MM.1S (cell line): ENCODE results near the gene EBF3.

ENCODE experiments used
- DNase-seq: peaks from one replicate; pipeline ENCODE4 v3.0.0-alpha.2; 2015
- H2AFZ ChIP-seq: fragments of 300-600 bp; sonication (generic); 2 replicates; pipeline ENCODE4 v1.6.0; 2016; ENCODE audit warnings: antibody characterized with exemption, low read length
- H3F3A ChIP-seq: fragments of 300-600 bp; sonication (generic); 2 replicates; pipeline ENCODE4 v1.6.1; 2016; ENCODE audit warnings: mild to moderate bottlenecking, antibody characterized with exemption, low read length, moderate library complexity, mixed read lengths; ENCODE audit not compliant: insufficient read depth
- H3K27ac ChIP-seq: fragments of 300-600 bp; sonication (generic); 2 replicates; pipeline ENCODE4 v1.5.1; 2016; ENCODE audit warnings: mild to moderate bottlenecking, low read length
- H3K27me3 ChIP-seq: fragments of 300-600 bp; sonication (generic); replicated peaks from 2 replicates; pipeline ENCODE4 v1.6.0; 2016; ENCODE audit warnings: low read length; ENCODE audit not compliant: insufficient read depth
- H3K36me3 ChIP-seq: fragments of 300-600 bp; sonication (generic); replicated peaks from 2 replicates; pipeline ENCODE4 v1.6.1; 2016; ENCODE audit warnings: mild to moderate bottlenecking, low read length, mixed read lengths; ENCODE audit not compliant: insufficient read depth
- H3K4me1 ChIP-seq: fragments of 300-600 bp; sonication (generic); 2 replicates; pipeline ENCODE4 v1.6.1; 2016; ENCODE audit warnings: low read length, mixed read lengths
- H3K4me2 ChIP-seq: fragments of 300-600 bp; sonication (generic); 2 replicates; pipeline ENCODE4 v1.6.0; 2016; ENCODE audit warnings: low read depth, low read length
- H3K4me3 ChIP-seq: fragments of 300-600 bp; sonication (generic); 2 replicates; pipeline ENCODE4 v1.5.1; 2016; ENCODE audit warnings: low read length, mixed read lengths
- H3K79me2 ChIP-seq: fragments of 300-600 bp; sonication (generic); 2 replicates; pipeline ENCODE4 v1.6.1; 2016; ENCODE audit warnings: mixed run types, low read length, mixed read lengths
- H3K9ac ChIP-seq: fragments of 300-600 bp; sonication (generic); 2 replicates; pipeline ENCODE4 v1.6.1; 2016; ENCODE audit warnings: low read length, mixed read lengths
- H3K9me2 ChIP-seq: fragments of 300-600 bp; sonication (generic); replicated peaks from 2 replicates; pipeline ENCODE4 v1.6.1; 2016; ENCODE audit warnings: mild to moderate bottlenecking, low read length, mixed read lengths; ENCODE audit not compliant: insufficient read depth
- H3K9me3 ChIP-seq: fragments of 300-600 bp; sonication (generic); replicated peaks from 2 replicates; pipeline ENCODE4 v1.6.1; 2016; ENCODE audit warnings: mild to moderate bottlenecking, low read length, mixed read lengths; ENCODE audit not compliant: insufficient read depth
- H4K20me1 ChIP-seq: fragments of 300-600 bp; sonication (generic); 2 replicates; pipeline ENCODE4 v1.6.1; 2016; ENCODE audit warnings: mild to moderate bottlenecking, low read length, moderate library complexity, mixed read lengths; ENCODE audit not compliant: insufficient read depth
- CTCF ChIP-seq: fragments of 300-600 bp; sonication (generic); IDR thresholded peaks from 2 replicates; pipeline ENCODE4 v1.5.1; 2016; ENCODE audit warnings: antibody characterized with exemption, low read length, mixed read lengths
- EZH2 ChIP-seq: fragments of 300-600 bp; sonication (generic); optimal IDR thresholded peaks from 2 replicates; pipeline ENCODE3; 2017; ENCODE audit warnings: low read depth, mild to moderate bottlenecking, antibody characterized with exemption, low read length, mixed read lengths
- EZH2phosphoT487 ChIP-seq: fragments of 300-600 bp; sonication (generic); IDR thresholded peaks from 2 replicates; pipeline ENCODE4 v1.6.1; 2018; ENCODE audit warnings: antibody characterized with exemption, low read length

EBF3 gene

GRCh38 chr10:129893104-129894089, 70.7 kb downstream of the EBF3 start:
- no peak for DNase-seq
- Histone ChIP-seq H3K4me1 (no peaks in the 10 kb centered on the region), H4K20me1 (no peaks in the 10 kb centered on the region)

GRCh38 chr10:129892548-129893052, 71.5 kb downstream of the EBF3 start:
- Histone ChIP-seq H3K79me2 (no peaks in the 10 kb centered on the region), H2AFZ (no peak overlapping the region), H3F3A (no peaks in the 10 kb centered on the region), H3K4me3 (no peak overlapping the region), H3K27ac (no peak overlapping the region), H3K4me1 (no peaks in the 10 kb centered on the region), H3K9ac (no peak overlapping the region), H4K20me1 (no peaks in the 10 kb centered on the region), H3K9me3 (no peaks in the 10 kb centered on the region), H3K9me2 (no peaks in the 10 kb centered on the region), H3K4me2 (no peak overlapping the region), H3K27me3 (peaks cover 17% of the 10 kb centered on the region), H3K36me3 (no peaks in the 10 kb centered on the region)
- DNase-seq: no peak
- no peak for TF ChIP-seq CTCF
- no peak for TF ChIP-seq EZH2
- TF ChIP-seq EZH2phosphoT487: no peak

More at GRCh38 chr10:129893104-129894089, 70.7 kb downstream of the EBF3 start:
- Histone ChIP-seq H2AFZ (no peak overlapping the region), H3K27ac (no peak overlapping the region), H3K9me2 (no peaks in the 10 kb centered on the region), H3F3A (no peaks in the 10 kb centered on the region), H3K27me3 (peaks cover 17% of the 10 kb centered on the region), H3K4me2 (no peak overlapping the region), H3K9me3 (no peaks in the 10 kb centered on the region), H3K4me3 (no peak overlapping the region), H3K79me2 (no peaks in the 10 kb centered on the region), H3K9ac (no peak overlapping the region), H3K36me3 (no peaks in the 10 kb centered on the region)
- no peak for TF ChIP-seq EZH2phosphoT487

GRCh38 chr10:129891806-129892205, 72.3 kb downstream of the EBF3 start:
- H3K4me3 ChIP-seq: no peak overlapping the region
- no peaks in the 10 kb centered on the region for H3K9me2 ChIP-seq
- TF ChIP-seq EZH2phosphoT487: no peak
- no peak for TF ChIP-seq CTCF
- TF ChIP-seq EZH2: no peak
- H3K79me2 ChIP-seq: no peaks in the 10 kb centered on the region
- H3K4me2 ChIP-seq: no peak overlapping the region
- no peak for DNase-seq
- H3K4me1 ChIP-seq: no peaks in the 10 kb centered on the region
- H3K9me3 ChIP-seq: no peaks in the 10 kb centered on the region
- no peaks in the 10 kb centered on the region for H4K20me1 ChIP-seq
- H3K27me3 ChIP-seq: peaks cover 17% of the 10 kb centered on the region
- H3K27ac ChIP-seq: no peak overlapping the region
- H2AFZ ChIP-seq: no peak overlapping the region
- no peaks in the 10 kb centered on the region for H3K36me3 ChIP-seq
- H3K9ac ChIP-seq: no peak overlapping the region
- H3F3A ChIP-seq: no peaks in the 10 kb centered on the region

- Histone ChIP-seq H3K36me3 (no peaks in the 10 kb centered on the region), H3F3A (no peaks in the 10 kb centered on the region), H3K79me2 (no peaks in the 10 kb centered on the region), H3K27ac (no peak overlapping the region), H4K20me1 (no peaks in the 10 kb centered on the region), H3K4me1 (no peaks in the 10 kb centered on the region), H3K9me3 (no peaks in the 10 kb centered on the region), H3K9ac (no peak overlapping the region), H3K4me2 (no peak overlapping the region), H3K9me2 (no peaks in the 10 kb centered on the region), H3K4me3 (no peak overlapping the region), H2AFZ (no peak overlapping the region), H3K27me3 (peaks cover 17% of the 10 kb centered on the region)
- DNase-seq: no peak
- TF ChIP-seq CTCF: no peak
- TF ChIP-seq EZH2phosphoT487: no peak
- no peak for TF ChIP-seq EZH2
Observed at GRCh38 chr10:129890170-129890569, 73.9 kb downstream of the EBF3 start.
